ENCODE data around the gene GPR63.

- no peak for TF ChIP-seq CTCF (IDR thresholded peaks at IDR 0.05)
- TF ChIP-seq EZH2 (IDR thresholded peaks at IDR 0.05; ENCODE audit: borderline replicate concordance, insufficient read depth, low read depth, low read length, poor library complexity, severe bottlenecking): no peak
Observed at GRCh38 chr6:96823743-96824142, 13.5 kb downstream of the GPR63 start.

All from B cell (primary cell).